Naive thymus-derived CD4-positive, alpha-beta T cell (primary cell): Measurements from ENCODE around the gene BARD1. TPM values are rescaled to one million over a fixed set of nuclear protein-coding genes. Genes with fewer than 3 reads are reported as not detected.

Experiments used
- ATAC-seq: fragments of 150-1000 bp; cut with Tn5 transposase; 2 replicates; pipeline ENCODE4 v1.10.0; 2021; ENCODE audit warnings: mild to moderate bottlenecking, moderate library complexity
- CTCF ChIA-PET: fragments of 350-600 bp; sonication (Branson Sonifier 250); formaldehyde crosslinking; loops from one replicate; lab custom pipeline; 2021; ENCODE audit warnings: antibody characterized with exemption; lab: Charles Lee
- POLR2A ChIA-PET: fragments of 350-600 bp; sonication (Branson Sonifier 250); formaldehyde crosslinking; loops from one replicate; lab custom pipeline; 2021; ENCODE audit warnings: antibody characterized with exemption, inconsistent platforms; lab: Charles Lee
- DNase-seq, 9 donors: peaks; one replicate each; pipeline versions ENCODE4 v3.0.0 to v3.0.0-alpha.2; 2020 to 2022; ENCODE audit warnings: mixed read lengths in 1 of 9
- H3K27ac ChIP-seq: one replicate; pipeline ENCODE4 v1.7.0; 2013; ENCODE audit warnings: mild to moderate bottlenecking, low read depth, low read length, moderate library complexity
- H3K27me3 ChIP-seq, 2 donors: one replicate each; pipeline ENCODE4 v1.7.0; 2013; ENCODE audit warnings: low read length in 2 of 2, mild to moderate bottlenecking in 2 of 2, moderate library complexity in 2 of 2; ENCODE audit not compliant: control insufficient read depth in 2 of 2, insufficient read depth in 2 of 2
- H3K36me3 ChIP-seq, 3 experiments: 1 replicate in 2 of 3; 2 replicates in 1 of 3; pipeline ENCODE4 v1.7.0; 2013; ENCODE audit warnings: low read length in 3 of 3, mild to moderate bottlenecking in 3 of 3, moderate library complexity in 1 of 3; ENCODE audit not compliant: insufficient read depth in 3 of 3, control insufficient read depth in 2 of 3
- H3K4me1 ChIP-seq, 2 donors: one replicate each; pipeline ENCODE4 v1.7.0; 2013; ENCODE audit warnings: low read length in 2 of 2, mild to moderate bottlenecking in 2 of 2, moderate library complexity in 1 of 2; ENCODE audit not compliant: control insufficient read depth in 2 of 2, insufficient read depth in 2 of 2
- H3K4me3 ChIP-seq: 2 replicates; pipeline ENCODE4 v1.7.0; 2013; ENCODE audit warnings: mild to moderate bottlenecking, low read length
- H3K9me3 ChIP-seq, 3 experiments: 1 replicate in 2 of 3; 2 replicates in 1 of 3; pipeline ENCODE4 v1.7.0; 2013; ENCODE audit warnings: low read length in 3 of 3; ENCODE audit not compliant: control insufficient read depth in 2 of 3
- H3K27ac Mint-ChIP-seq, 9 donors: one replicate each; pipeline ENCODE4 v1.8.0; 2020 to 2022; ENCODE audit warnings: mixed read lengths in 9 of 9, mild to moderate bottlenecking in 8 of 9, moderate library complexity in 5 of 9, inconsistent platforms in 2 of 9
- H3K27me3 Mint-ChIP-seq, 5 donors: one replicate each; pipeline ENCODE4 v1.8.0; 2021 to 2022; ENCODE audit warnings: mixed read lengths in 5 of 5, mild to moderate bottlenecking in 1 of 5
- H3K36me3 Mint-ChIP-seq, 5 donors: one replicate each; pipeline ENCODE4 v1.8.0; 2020 to 2022; ENCODE audit warnings: mixed read lengths in 5 of 5, mild to moderate bottlenecking in 3 of 5, inconsistent platforms in 1 of 5
- H3K4me1 Mint-ChIP-seq, 7 donors: one replicate each; pipeline ENCODE4 v1.8.0; 2020 to 2022; ENCODE audit warnings: mixed read lengths in 7 of 7, mild to moderate bottlenecking in 3 of 7, inconsistent platforms in 1 of 7
- H3K4me3 Mint-ChIP-seq, 10 donors: one replicate each; pipeline ENCODE4 v1.8.0; 2020 to 2022; ENCODE audit warnings: mild to moderate bottlenecking in 10 of 10, mixed read lengths in 10 of 10, moderate library complexity in 6 of 10, inconsistent platforms in 2 of 10
- H3K9me3 Mint-ChIP-seq, 11 donors: one replicate each; pipeline ENCODE4 v1.8.0; 2020 to 2022; ENCODE audit warnings: mixed read lengths in 11 of 11, mild to moderate bottlenecking in 4 of 11, inconsistent platforms in 1 of 11, moderate library complexity in 1 of 11
- intact Hi-C, 2 donors: fragments of 100-400 bp; cut with micrococcal nuclease; formaldehyde crosslinking; loops; one replicate each; pipeline ENCODE4 v1.15.1; 2023
- polyA plus RNA-seq, 2 donors: library from polyadenylated mRNA; unstranded; fragments of 300-500 nt; fragmentation: Illumina TruSeq; gene quantifications; one replicate each; pipeline ENCODE4 v1.2.3, GENCODE V29; 2021
- total RNA-seq, 6 experiments: library from RNA in 5 of 6; stranded (reverse) in 5 of 6; gene quantifications; 1 replicate in 5 of 6; 2 replicates in 1 of 6; pipeline ENCODE4 v1.2.3 and lab custom pipeline; 2021 to 2026

The BARD1 gene
- total and polyA plus RNA-seq, 7 experiments from 2014 or later: 2.8 to 35.9 (median 5.3) TPM

- CTCF ChIA-PET: no interaction called here
- POLR2A ChIA-PET: no interaction called here
- Mint-ChIP-seq H3K4me1 (peaks cover 0 to 3% (median 0%) of the 10 kb centered on the region in 7 donors), H3K27me3 (no peaks in the 10 kb centered on the region), H3K36me3 (peaks cover 5 to 51% (median 42%) of the 10 kb centered on the region in 5 donors), H3K4me3 (no peak overlapping the region), H3K27ac (no peak overlapping the region), H3K9me3 (no peaks in the 10 kb centered on the region)
- H3K27me3 ChIP-seq: no peaks in the 10 kb centered on the region
- no peak overlapping the region for H3K4me3 ChIP-seq
- no peaks in the 10 kb centered on the region for H3K36me3 ChIP-seq
- intact Hi-C loops: no loop called here
- DNase-seq (no peak), ATAC-seq (no peak)
- H3K4me1 ChIP-seq: no peaks in the 10 kb centered on the region
- H3K27ac ChIP-seq: no peak overlapping the region
- no peaks in the 10 kb centered on the region for H3K9me3 ChIP-seq
These were observed 61.5 kb downstream of the BARD1 start for GRCh38 chr2:214747992-214748391.

- H3K36me3 ChIP-seq: no peaks in the 10 kb centered on the region
These were observed 67.4 kb downstream of the BARD1 start for GRCh38 chr2:214742119-214742518.

GRCh38 chr2:214740867-214741395, 68.6 kb downstream of the BARD1 start:
- Histone ChIP-seq H3K27ac (no peak overlapping the region), H3K4me1 (no peaks in the 10 kb centered on the region), H3K4me3 (no peak overlapping the region), H3K36me3 (no peaks in the 10 kb centered on the region), H3K9me3 (no peaks in the 10 kb centered on the region), H3K27me3 (no peaks in the 10 kb centered on the region)
- no peak overlapping the region for H3K4me3 Mint-ChIP-seq
- H3K36me3 Mint-ChIP-seq: peaks cover 0 to 38% (median 30%) of the 10 kb centered on the region in 5 donors
- H3K27me3 Mint-ChIP-seq: no peaks in the 10 kb centered on the region
- POLR2A ChIA-PET: no interaction called here
- no peak for DNase-seq
- H3K4me1 Mint-ChIP-seq: peaks cover 0 to 9% (median 5%) of the 10 kb centered on the region in 7 donors
- ATAC-seq: no peak
- intact Hi-C loops: loop anchor here in 1 of 2 donors (5.0 kb wide), 1 partner anchor 66 kb away; the partner anchor contains the start of gene BARD1
- no peak overlapping the region for H3K27ac Mint-ChIP-seq
- CTCF ChIA-PET: no interaction called here
- H3K9me3 Mint-ChIP-seq: no peaks in the 10 kb centered on the region

More at GRCh38 chr2:214742119-214742518, 67.4 kb downstream of the BARD1 start:
- Histone ChIP-seq H3K4me3 (no peak overlapping the region), H3K27ac (no peak overlapping the region), H3K9me3 (no peaks in the 10 kb centered on the region), H3K27me3 (no peaks in the 10 kb centered on the region), H3K4me1 (no peaks in the 10 kb centered on the region)
- Mint-ChIP-seq H3K9me3 (no peaks in the 10 kb centered on the region), H3K27ac (peak overlapping the region in 1 of 9 donors; percentile 21), H3K36me3 (peaks cover 0 to 42% (median 35%) of the 10 kb centered on the region in 5 donors), H3K27me3 (no peaks in the 10 kb centered on the region), H3K4me3 (no peak overlapping the region), H3K4me1 (peaks cover 0 to 9% (median 5%) of the 10 kb centered on the region in 7 donors)
- ChIA-PET POLR2A (no interaction called here), CTCF (no interaction called here)
- DNase-seq (no peak), ATAC-seq (no peak)
- intact Hi-C loops: loop anchor here in 1 of 2 donors (5.0 kb wide), 1 partner anchor 65 kb away; the partner anchor contains the start of gene BARD1

- no peak for DNase-seq
- Mint-ChIP-seq H3K4me3 (no peak overlapping the region), H3K4me1 (peaks cover 0 to 9% (median 5%) of the 10 kb centered on the region in 7 donors), H3K27me3 (no peaks in the 10 kb centered on the region), H3K36me3 (peaks cover 0 to 13% (median 8%) of the 10 kb centered on the region in 5 donors), H3K27ac (no peak overlapping the region), H3K9me3 (no peaks in the 10 kb centered on the region)
- no peaks in the 10 kb centered on the region for H3K27me3 ChIP-seq
- H3K4me3 ChIP-seq: no peak overlapping the region
- ChIA-PET POLR2A (no interaction called here), CTCF (no interaction called here)
- intact Hi-C loops: no loop called here
- no peaks in the 10 kb centered on the region for H3K36me3 ChIP-seq
- H3K27ac ChIP-seq: no peak overlapping the region
- no peaks in the 10 kb centered on the region for H3K4me1 ChIP-seq
- no peak for ATAC-seq
- H3K9me3 ChIP-seq: no peaks in the 10 kb centered on the region
These were observed 72.3 kb downstream of the BARD1 start for GRCh38 chr2:214737188-214737587.

- intact Hi-C loops: no loop called here
- H3K27me3 Mint-ChIP-seq: no peaks in the 10 kb centered on the region
- H3K4me3 ChIP-seq: no peak overlapping the region
- no peaks in the 10 kb centered on the region for H3K4me1 ChIP-seq
- peaks cover 5 to 29% (median 20%) of the 10 kb centered on the region in 5 donors for H3K36me3 Mint-ChIP-seq
- ChIA-PET CTCF (no interaction called here), POLR2A (no interaction called here)
- H3K27ac ChIP-seq: no peak overlapping the region
- H3K27me3 ChIP-seq: no peaks in the 10 kb centered on the region
- ATAC-seq: no peak
- H3K27ac Mint-ChIP-seq: no peak overlapping the region
- H3K4me3 Mint-ChIP-seq: no peak overlapping the region
- no peaks in the 10 kb centered on the region for H3K9me3 ChIP-seq
- H3K36me3 ChIP-seq: peaks cover 0 to 13% (median 0%) of the 10 kb centered on the region in 3 experiments
- peaks cover 0 to 2% (median 0%) of the 10 kb centered on the region in 7 donors for H3K4me1 Mint-ChIP-seq
- DNase-seq: no peak
- H3K9me3 Mint-ChIP-seq: no peaks in the 10 kb centered on the region
These were observed 78.6 kb downstream of the BARD1 start for GRCh38 chr2:214730800-214731407.

GRCh38 chr2:214730248-214730647, 79.2 kb downstream of the BARD1 start:
- peaks cover 0 to 2% (median 0%) of the 10 kb centered on the region in 7 donors for H3K4me1 Mint-ChIP-seq
- Histone ChIP-seq H3K27me3 (no peaks in the 10 kb centered on the region), H3K4me3 (no peak overlapping the region), H3K27ac (no peak overlapping the region), H3K36me3 (peaks cover 0 to 13% (median 0%) of the 10 kb centered on the region in 3 experiments), H3K9me3 (no peaks in the 10 kb centered on the region), H3K4me1 (no peaks in the 10 kb centered on the region)
- no peaks in the 10 kb centered on the region for H3K9me3 Mint-ChIP-seq
- CTCF ChIA-PET: no interaction called here
- H3K27me3 Mint-ChIP-seq: no peaks in the 10 kb centered on the region
- ATAC-seq (no peak), DNase-seq (no peak)
- POLR2A ChIA-PET: no interaction called here
- H3K36me3 Mint-ChIP-seq: peaks cover 5 to 32% (median 26%) of the 10 kb centered on the region in 5 donors
- no peak overlapping the region for H3K4me3 Mint-ChIP-seq
- intact Hi-C loops: no loop called here
- H3K27ac Mint-ChIP-seq: no peak overlapping the region
